ENCODE data around the gene HTR3B. TPM values are rescaled to one million over a fixed set of nuclear protein-coding genes. Genes with fewer than 3 reads are reported as not detected.
"Not testable (repeated sequence)": the region's sequence is repeated elsewhere in the genome, so short reads cannot be mapped to it uniquely, and the experiment has no call there.

HTR3B gene
- polyA plus RNA-seq, 3 donors from 2014 or later, result not detected

DNA sequence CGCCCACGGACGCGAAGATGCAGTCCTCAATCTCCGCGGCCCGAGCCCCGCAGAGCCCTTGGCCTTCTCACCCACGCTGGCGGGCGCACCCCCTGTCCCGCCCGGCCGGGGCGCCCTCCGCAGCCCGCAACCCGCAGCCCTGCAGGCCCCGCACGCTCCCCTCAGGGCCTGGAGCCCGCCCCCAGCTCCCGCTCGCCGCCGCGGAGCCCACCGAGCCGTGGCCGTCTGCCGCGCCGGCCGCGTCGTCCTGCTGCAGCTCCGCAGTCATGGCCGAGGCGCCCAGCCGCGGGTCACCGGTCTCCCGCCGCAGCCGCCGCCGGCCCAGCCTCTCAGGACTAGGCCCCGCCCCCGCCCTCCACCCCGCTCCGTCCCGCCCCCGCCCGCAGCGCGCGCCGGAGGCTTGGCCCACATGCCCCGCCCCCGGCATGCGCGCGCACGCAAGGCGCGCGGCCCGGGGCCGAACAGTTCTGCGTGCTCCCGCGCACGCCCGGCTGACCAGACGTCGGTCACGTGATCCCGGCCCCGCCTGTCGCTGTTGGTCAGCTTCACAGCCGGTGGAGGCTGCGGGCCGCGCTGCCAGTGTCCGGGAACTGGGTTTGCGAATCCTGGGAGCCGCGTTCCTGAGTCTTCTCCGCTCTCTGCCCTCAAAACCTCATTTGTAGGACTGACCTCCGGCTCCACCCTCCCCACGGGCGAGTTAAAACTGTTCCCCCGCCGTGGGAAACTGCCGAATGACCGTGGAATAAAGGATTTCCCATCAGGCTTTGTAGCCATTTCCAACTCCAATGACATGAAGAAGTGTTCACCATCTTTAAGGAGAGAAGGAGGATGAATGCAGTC is 29.1 kb upstream of the HTR3B start, which contains the start of gene USP28:
TSS of gene USP28 (minus strand) at position 339 of the 840 bp plus-strand sequence. CDS start at position 268, 71 bp downstream.
- Mint-ChIP-seq H3K9me3 (no peaks in the 10 kb centered on the region), H3K27ac (peak within 1 kb of the TSS; percentile 94 to 99 (median 98)), H3K4me3 (peak within 1 kb of the TSS; percentile 91 to 99 (median 98)), H3K36me3 (peaks cover 13 to 17% (median 14%) of the 10 kb centered on the region in 3 donors), H3K4me1 (peaks cover 58 to 63% of the 10 kb centered on the region in 2 donors), H3K27me3 (ENCODE audit: low read depth in 3 of 3) (peaks cover 8 to 15% (median 13%) of the 10 kb centered on the region in 3 donors)
- DNase-seq, result peak; percentile 86 to 89 (median 88)

DNA sequence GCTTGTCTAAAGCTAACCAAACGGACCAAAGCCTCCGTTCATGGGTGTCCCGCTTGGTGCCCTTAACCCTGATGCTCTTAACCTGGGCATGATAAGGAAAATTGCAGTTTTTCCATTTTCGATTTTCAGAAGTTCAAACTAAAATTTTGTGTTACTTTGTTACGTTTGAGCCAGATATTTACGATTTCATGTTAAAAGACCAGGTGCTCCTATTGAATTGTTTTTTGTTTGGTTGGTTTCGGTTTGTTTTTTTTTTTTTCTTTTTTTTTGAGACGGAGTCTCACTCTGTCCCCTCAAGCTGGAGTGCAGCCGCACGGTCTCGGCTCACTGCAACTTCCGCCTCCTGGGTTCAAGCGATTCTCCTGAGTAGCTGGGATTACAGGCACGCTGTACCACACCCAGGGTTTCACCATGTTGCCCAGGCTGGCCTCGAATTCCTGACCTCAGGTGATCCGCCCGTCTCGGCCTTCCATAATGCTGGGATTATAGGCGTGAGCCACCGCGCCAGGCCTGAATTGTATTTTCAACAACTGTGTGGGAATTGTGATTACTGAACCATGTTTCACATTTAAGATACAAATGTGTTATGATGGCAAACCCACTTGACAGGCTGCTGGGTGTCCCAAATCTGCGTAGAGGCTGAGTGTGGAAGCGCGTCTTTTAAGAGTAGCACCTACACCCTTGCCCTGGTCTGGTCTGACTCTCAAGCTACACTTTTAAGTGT is 28.4 kb upstream of the HTR3B start:
- no peaks in the 10 kb centered on the region for H3K9me3 Mint-ChIP-seq
- H3K4me3 Mint-ChIP-seq, result peak overlapping the region; percentile 91 to 99 (median 98)
- peaks cover 13 to 14% (median 13%) of the 10 kb centered on the region in 3 donors for H3K36me3 Mint-ChIP-seq
- H3K4me1 Mint-ChIP-seq, result peaks cover 50 to 55% of the 10 kb centered on the region in 2 donors
- DNase-seq, result no peak
- peak overlapping the region; percentile 94 to 99 (median 98) for H3K27ac Mint-ChIP-seq
- H3K27me3 Mint-ChIP-seq (ENCODE audit: low read depth in 3 of 3), result peaks cover 8 to 15% (median 13%) of the 10 kb centered on the region in 3 donors

DNA sequence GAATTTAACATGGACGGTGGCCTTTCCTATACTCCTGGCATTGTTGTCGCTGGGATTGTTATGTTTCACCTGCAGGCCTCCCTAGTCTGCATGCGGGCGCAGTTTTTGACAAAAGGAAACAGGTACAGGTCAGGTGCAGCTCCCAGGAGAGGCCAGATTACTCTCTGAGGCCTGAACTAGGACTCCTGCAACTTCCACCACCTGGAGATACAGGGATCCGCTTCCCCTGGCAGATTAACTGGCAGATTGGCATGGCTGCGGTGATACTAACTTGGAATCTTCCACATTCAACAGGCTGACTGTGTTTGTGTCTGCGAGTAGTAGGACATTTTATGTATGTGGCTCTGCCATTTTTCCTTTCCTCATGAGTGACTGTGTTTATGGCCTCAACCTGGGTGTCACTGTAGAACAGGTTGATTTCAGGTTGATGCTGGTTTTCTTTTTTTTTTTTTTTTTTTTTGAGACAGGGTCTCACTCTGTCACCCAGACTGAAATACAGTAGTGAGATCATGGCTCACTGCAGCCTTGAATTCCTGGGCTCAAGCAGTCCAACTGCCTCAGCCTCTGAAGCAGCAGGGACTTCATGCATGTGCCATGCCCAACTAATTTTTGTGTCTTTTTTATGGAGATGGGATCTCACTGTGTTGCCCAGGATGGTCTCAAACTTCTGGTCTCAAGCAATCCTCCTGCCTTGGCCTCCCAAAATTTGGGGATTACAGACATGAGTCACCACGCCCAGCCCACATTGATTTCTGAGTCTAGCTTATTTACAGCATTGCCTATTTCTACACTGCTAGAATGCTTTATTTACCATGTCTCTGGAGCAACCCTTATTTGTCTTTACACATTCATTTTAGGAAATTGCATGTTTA is 27.6 kb upstream of the HTR3B start:
- H3K4me1 Mint-ChIP-seq, result peaks cover 42 to 47% of the 10 kb centered on the region in 2 donors
- H3K4me3 Mint-ChIP-seq, result peak overlapping the region; percentile 91 to 99 (median 98)
- no peaks in the 10 kb centered on the region for H3K9me3 Mint-ChIP-seq
- H3K27me3 Mint-ChIP-seq (ENCODE audit: low read depth in 3 of 3), result peaks cover 8 to 15% (median 13%) of the 10 kb centered on the region in 3 donors
- H3K27ac Mint-ChIP-seq, result peak overlapping the region; percentile 31 to 99 (median 96)
- H3K36me3 Mint-ChIP-seq, result peaks cover 10 to 14% (median 13%) of the 10 kb centered on the region in 3 donors
- DNase-seq, result no peak

DNA sequence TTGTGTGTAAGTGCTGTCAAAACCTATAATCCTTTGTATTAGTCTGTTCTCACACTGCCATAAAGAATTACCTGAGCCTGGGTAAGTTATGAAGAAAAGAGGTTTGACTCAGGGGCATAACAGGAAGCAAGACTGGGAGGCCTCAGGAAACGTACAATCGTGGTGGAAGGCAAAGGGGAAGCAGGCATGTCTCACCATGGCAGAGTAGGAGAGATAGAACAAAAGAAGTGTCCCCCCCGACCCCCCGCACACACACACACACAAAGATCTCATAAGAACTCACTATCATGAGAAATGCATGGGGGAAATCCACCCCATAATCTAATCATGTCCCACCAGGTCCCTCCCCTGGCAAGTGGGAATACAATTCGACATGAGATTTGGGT is 26.9 kb upstream of the HTR3B start:
- Mint-ChIP-seq H3K4me3 (peak overlapping the region in 1 of 5 donors; percentile 41), H3K27me3 (ENCODE audit: low read depth in 3 of 3) (peaks cover 8 to 15% (median 12%) of the 10 kb centered on the region in 3 donors), H3K36me3 (peaks cover 7 to 14% (median 13%) of the 10 kb centered on the region in 3 donors)

DNA sequence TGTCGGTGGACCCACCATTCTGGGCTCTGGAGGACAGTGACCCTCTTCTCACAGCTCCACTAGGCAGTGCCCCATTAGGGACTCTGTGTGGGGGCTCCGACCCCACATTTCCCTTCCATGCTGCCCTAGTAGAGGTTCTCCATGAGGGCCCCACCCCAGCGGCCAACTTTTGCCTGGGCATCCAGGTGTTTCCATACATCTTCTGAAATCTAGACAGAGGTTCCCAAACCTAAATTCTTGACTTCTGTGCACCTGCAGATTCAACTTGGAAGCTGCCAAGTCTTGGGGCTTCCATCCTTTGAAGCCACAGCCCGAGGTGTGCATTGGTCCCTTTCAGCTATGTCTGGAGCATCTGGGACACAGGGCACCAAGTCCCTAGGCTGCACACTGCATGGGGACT is 25.1 kb upstream of the HTR3B start:
- peaks cover 21 to 25% of the 10 kb centered on the region in 2 donors for H3K4me1 Mint-ChIP-seq
- not testable (repeated sequence) for H3K4me3 Mint-ChIP-seq

More for the DNA sequence above, 26.9 kb upstream of the HTR3B start:
- H3K4me1 Mint-ChIP-seq, result peaks cover 36 to 41% of the 10 kb centered on the region in 2 donors
- H3K27ac Mint-ChIP-seq, result peak overlapping the region in 4 of 6 donors; percentile 5 to 97 (median 32)
- DNase-seq, result no peak
- no peaks in the 10 kb centered on the region for H3K9me3 Mint-ChIP-seq

DNA sequence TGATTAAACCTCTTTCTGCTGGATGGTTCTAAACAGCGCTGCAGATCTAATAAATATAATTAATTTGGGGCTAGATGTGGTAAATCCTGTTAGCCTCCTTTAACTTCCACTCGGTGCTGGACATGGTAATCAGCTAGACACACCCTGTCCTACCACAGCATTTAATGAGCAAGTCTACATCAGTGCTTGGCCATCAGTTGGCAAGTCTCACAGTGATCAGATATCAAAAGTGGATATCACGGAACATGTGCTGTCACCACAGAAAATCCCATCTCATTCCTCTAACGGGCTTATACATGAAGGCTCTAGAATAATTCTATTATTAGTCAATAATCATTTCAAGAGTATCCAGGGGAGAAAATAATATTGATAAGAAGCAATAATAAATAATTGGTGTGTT is 23.6 kb upstream of the HTR3B start:
- no peaks in the 10 kb centered on the region for H3K9me3 Mint-ChIP-seq
- H3K4me3 Mint-ChIP-seq, result no peak overlapping the region
- no peak for DNase-seq
- peaks cover 0 to 3% (median 0%) of the 10 kb centered on the region in 3 donors for H3K36me3 Mint-ChIP-seq
- H3K4me1 Mint-ChIP-seq, result peaks cover 13 to 17% of the 10 kb centered on the region in 2 donors
- H3K27ac Mint-ChIP-seq, result no peak overlapping the region
- peaks cover 1 to 5% (median 3%) of the 10 kb centered on the region in 3 donors for H3K27me3 Mint-ChIP-seq (ENCODE audit: low read depth in 3 of 3)

More for the DNA sequence above, 25.1 kb upstream of the HTR3B start:
- DNase-seq, H3K9me3 Mint-ChIP-seq, H3K27ac Mint-ChIP-seq, H3K36me3 Mint-ChIP-seq: not testable (repeated sequence)
- peaks cover 8 to 13% (median 12%) of the 10 kb centered on the region in 3 donors for H3K27me3 Mint-ChIP-seq (ENCODE audit: low read depth in 3 of 3)

DNA sequence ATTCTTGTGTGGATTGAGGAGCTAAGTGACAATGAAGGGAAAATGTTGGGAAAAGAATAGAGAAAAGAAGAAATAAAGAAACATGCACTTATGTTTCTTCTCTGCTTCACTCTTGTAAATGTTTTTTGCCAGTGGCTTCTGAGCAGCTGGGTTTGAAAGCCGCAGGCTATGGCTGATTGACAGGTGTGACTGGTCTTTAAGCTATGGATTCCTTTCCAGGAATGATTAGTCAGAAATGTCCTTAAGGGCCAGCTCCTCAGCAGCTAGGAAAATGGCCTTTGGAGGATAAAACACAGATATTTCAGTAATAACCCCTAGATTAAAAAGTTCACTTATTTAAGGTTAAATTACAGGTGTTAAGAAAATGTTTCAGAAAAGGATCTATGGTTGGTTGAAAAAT is 22.7 kb upstream of the HTR3B start:
- Mint-ChIP-seq H3K36me3 (peaks cover 0 to 3% (median 0%) of the 10 kb centered on the region in 3 donors), H3K4me3 (no peak overlapping the region), H3K27ac (no peak overlapping the region)

DNA sequence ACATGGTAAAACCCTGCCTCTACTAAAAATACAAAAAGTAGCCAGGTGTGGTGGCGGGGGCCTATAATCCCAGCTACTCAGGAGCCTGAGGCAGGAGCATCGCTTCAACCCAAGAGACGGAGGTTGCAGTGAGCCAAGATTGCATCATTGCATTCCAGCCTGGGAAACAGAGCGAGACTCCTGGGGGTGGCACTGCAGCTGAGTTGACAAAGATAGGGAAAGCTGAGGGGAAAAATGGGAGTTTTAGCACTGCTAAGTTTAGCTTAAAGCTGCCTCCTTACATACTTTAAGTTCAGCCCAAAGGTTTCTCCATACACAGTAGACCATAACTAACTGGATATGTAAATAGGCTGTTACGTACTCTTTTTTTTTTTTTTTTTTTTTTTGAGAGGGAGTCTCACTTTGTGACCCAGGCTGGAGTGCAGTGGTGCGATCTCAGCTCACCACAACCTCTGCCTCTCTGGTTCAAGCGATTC is 20.2 kb upstream of the HTR3B start:
- Mint-ChIP-seq H3K27ac (no peak overlapping the region), H3K4me3 (no peak overlapping the region)
- DNase-seq, result no peak

More for the DNA sequence above, 22.7 kb upstream of the HTR3B start:
- Mint-ChIP-seq H3K27me3 (ENCODE audit: low read depth in 3 of 3) (peaks cover 0 to 2% (median 0%) of the 10 kb centered on the region in 3 donors), H3K9me3 (no peaks in the 10 kb centered on the region), H3K4me1 (peaks cover 5 to 8% of the 10 kb centered on the region in 2 donors)
- DNase-seq, result no peak

DNA sequence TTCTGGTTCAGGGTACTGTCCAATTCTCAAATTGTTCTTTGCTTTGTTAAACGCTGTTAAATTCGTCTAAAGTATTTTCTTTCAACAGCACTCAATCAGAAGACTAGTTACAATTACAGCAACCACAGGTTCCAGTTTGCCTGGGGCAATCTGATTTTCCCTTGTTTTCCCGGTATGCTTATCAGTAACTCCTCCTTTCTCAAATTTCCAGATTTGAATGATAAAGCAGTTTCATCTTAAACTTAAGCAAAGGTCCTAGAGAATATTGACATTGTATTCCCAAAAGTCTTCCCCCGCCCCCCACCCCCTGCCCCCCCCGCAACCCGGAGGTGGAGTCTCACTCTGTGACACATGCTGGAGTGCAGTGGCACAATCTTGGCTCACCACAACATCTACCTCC is 18.7 kb upstream of the HTR3B start:
- H3K27ac Mint-ChIP-seq, result no peak overlapping the region
- no peaks in the 10 kb centered on the region for H3K4me1 Mint-ChIP-seq
- H3K36me3 Mint-ChIP-seq, result no peaks in the 10 kb centered on the region
- no peak overlapping the region for H3K4me3 Mint-ChIP-seq
- no peak for DNase-seq
- peaks cover 0 to 2% (median 0%) of the 10 kb centered on the region in 3 donors for H3K27me3 Mint-ChIP-seq (ENCODE audit: low read depth in 3 of 3)
- no peaks in the 10 kb centered on the region for H3K9me3 Mint-ChIP-seq

More for the DNA sequence above, 20.2 kb upstream of the HTR3B start:
- H3K36me3 Mint-ChIP-seq, result no peaks in the 10 kb centered on the region
- H3K4me1 Mint-ChIP-seq, result no peaks in the 10 kb centered on the region
- no peaks in the 10 kb centered on the region for H3K9me3 Mint-ChIP-seq
- H3K27me3 Mint-ChIP-seq (ENCODE audit: low read depth in 3 of 3), result peaks cover 0 to 2% (median 0%) of the 10 kb centered on the region in 3 donors

DNA sequence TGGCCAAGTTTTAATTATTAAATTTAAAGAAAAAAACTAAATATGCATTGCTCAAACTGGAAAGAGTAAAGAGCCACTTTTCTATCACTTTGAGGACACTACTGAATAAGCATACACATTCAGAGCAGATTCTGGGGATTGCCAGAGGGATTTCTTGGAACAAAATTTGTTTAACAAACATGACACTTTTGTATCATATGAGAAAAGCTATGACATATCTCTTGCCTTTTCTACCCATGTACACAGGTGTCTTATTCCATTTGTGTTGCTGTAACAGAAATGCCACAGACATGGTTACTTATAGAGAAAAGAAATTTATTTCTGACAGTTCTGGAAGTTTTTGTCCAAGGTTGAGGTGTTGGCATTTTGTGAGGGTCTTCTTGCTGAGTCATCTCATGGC is 15.7 kb upstream of the HTR3B start:
- Mint-ChIP-seq H3K36me3 (no peaks in the 10 kb centered on the region), H3K9me3 (no peaks in the 10 kb centered on the region), H3K27ac (no peak overlapping the region), H3K27me3 (ENCODE audit: low read depth in 3 of 3) (peaks cover 0 to 2% (median 0%) of the 10 kb centered on the region in 3 donors), H3K4me1 (no peaks in the 10 kb centered on the region), H3K4me3 (no peak overlapping the region)
- DNase-seq, result no peak

DNA sequence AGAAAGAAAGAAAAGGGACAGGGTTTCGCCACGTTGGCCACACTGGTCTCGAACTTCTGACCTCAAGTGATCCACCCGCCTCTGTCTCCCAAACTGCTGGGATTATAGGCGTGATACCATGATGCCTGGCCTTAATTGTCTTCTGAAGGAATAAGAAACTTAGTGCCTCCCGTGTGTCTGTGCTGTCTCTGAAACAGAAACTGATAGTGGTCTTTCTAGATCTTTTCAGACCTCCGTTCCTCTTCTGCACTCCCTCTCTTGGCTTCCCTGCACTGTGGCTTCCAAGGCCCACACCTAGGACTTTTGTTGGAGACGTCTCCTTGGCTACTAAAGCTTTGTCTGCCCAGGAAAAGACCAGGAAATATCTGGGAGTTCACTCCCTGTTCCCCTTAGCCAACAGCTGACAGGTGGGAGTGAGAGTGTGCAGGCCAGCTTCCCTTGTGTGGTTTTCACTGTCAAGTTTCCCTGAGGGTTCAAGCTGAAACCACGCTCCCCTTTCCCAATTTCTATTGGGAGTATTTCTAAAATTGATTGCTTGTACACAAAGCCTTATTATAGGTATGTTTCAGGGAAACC is 10.1 kb upstream of the HTR3B start:
- Mint-ChIP-seq H3K27me3 (ENCODE audit: low read depth in 3 of 3) (peaks cover 0 to 2% (median 0%) of the 10 kb centered on the region in 3 donors), H3K36me3 (no peaks in the 10 kb centered on the region), H3K4me1 (peaks cover 0 to 7% of the 10 kb centered on the region in 2 donors), H3K27ac (peak overlapping the region in 1 of 6 donors; percentile 35), H3K4me3 (no peak overlapping the region), H3K9me3 (no peaks in the 10 kb centered on the region)
- DNase-seq, result no peak

DNA sequence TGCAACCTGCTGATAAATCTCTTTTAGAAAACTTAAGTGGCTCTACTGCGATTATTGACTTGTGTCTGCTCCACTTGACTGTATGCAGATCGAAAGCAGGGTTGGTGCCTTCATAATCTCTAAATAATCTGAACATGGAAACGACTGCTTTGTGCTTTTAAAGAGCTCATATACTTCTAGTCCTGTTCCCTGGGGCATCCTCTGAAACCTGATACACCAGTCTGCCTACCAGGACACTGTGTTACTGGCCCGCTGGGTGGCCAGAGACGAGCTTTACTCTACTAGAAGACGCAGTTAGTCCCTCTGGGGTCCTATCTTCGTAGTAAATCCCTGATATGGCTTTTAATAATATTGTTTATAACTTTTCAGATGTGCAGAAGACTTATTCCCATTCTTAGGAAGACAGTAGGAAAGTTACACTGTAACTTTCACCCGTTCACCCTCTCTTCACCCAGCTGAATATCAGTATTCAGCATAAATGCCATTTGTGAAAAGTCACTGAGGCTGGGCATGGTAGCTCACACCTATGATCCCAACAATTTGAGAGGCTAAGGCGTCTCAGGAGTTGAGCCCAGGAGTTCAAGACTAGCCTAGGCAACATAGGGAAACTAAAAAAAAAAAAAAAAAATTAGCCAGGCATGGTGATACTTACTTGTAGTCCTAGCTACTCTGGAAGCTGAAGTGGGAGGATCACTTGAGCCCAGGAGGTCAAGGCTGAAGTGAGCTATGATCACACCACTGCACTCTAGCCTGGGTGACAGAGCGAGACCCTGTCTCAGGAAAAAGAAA is 9.0 kb upstream of the HTR3B start:
- H3K36me3 Mint-ChIP-seq, result no peaks in the 10 kb centered on the region
- no peak overlapping the region for H3K27ac Mint-ChIP-seq
- no peaks in the 10 kb centered on the region for H3K9me3 Mint-ChIP-seq
- no peak for DNase-seq
- peaks cover 0 to 7% of the 10 kb centered on the region in 2 donors for H3K4me1 Mint-ChIP-seq
- no peak overlapping the region for H3K4me3 Mint-ChIP-seq
- peaks cover 0 to 2% (median 0%) of the 10 kb centered on the region in 3 donors for H3K27me3 Mint-ChIP-seq (ENCODE audit: low read depth in 3 of 3)
